HepG2 (cell line): ENCODE data around the gene CHN2. TPM values are rescaled to one million over a fixed set of nuclear protein-coding genes. Genes with fewer than 3 reads are reported as not detected.

Source experiments
- ARNT2 ChIP-seq: sonication (generic); formaldehyde crosslinking; IDR thresholded peaks from 2 replicates; pipeline ENCODE4 v1.8.0; 2022; ENCODE audit warnings: mild to moderate bottlenecking, low read depth, missing genetic modification reagents, moderate library complexity
- CENPT ChIP-seq: sonication (generic); formaldehyde crosslinking; IDR thresholded peaks from 2 replicates; pipeline ENCODE4 v1.8.0; 2022; ENCODE audit warnings: low read depth, mild to moderate bottlenecking, moderate library complexity, missing genetic modification reagents
- ERF ChIP-seq: IDR thresholded peaks from 2 replicates; pipeline ENCODE4 v1.6.1; 2018; ENCODE audit warnings: missing biosample characterization, missing genetic modification reagents
- KAT8 ChIP-seq: IDR thresholded peaks from 2 replicates; pipeline ENCODE4 v1.6.1; 2016; ENCODE audit warnings: missing genetic modification reagents, missing compliant biosample characterization
- KLF13 ChIP-seq: sonication (generic); formaldehyde crosslinking; IDR thresholded peaks from 2 replicates; pipeline ENCODE4 v1.4.0; 2020; ENCODE audit warnings: mild to moderate bottlenecking, missing genetic modification reagents
- MED8 ChIP-seq: sonication (generic); formaldehyde crosslinking; IDR thresholded peaks from 2 replicates; pipeline ENCODE4 v1.8.1; 2023; ENCODE audit warnings: mild to moderate bottlenecking, missing genetic modification reagents; ENCODE audit not compliant: insufficient replicate concordance
- NFE2L2 ChIP-seq: fragments of 150-350 bp; IDR thresholded peaks from 2 replicates; pipeline ENCODE4 v1.6.1; 2014; ENCODE audit warnings: low read length
- POLR2A ChIP-seq, 2 experiments: IDR thresholded peaks; 2 replicates each; pipeline ENCODE4 v1.6.1; 2011; ENCODE audit warnings: low read depth in 2 of 2, low read length in 2 of 2, mild to moderate bottlenecking in 1 of 2, moderate library complexity in 1 of 2; ENCODE audit not compliant: insufficient read depth in 1 of 2
- RFX1 ChIP-seq: fragments of 450-650 bp; IDR thresholded peaks from 2 replicates; pipeline ENCODE4 v1.6.1; 2017
- SMARCE1 ChIP-seq: fragments of 450-650 bp; IDR thresholded peaks from 2 replicates; pipeline ENCODE4 v1.6.1; 2017; ENCODE audit warnings: borderline replicate concordance
- SP5 ChIP-seq: IDR thresholded peaks from 2 replicates; pipeline ENCODE4 v1.6.1; 2016; ENCODE audit warnings: low read depth, borderline replicate concordance
- TFAP4 ChIP-seq: sonication (generic); IDR thresholded peaks from 2 replicates; pipeline ENCODE4 v1.6.1; 2016; ENCODE audit warnings: low read depth, borderline replicate concordance
- ZNF367 ChIP-seq: sonication (generic); formaldehyde crosslinking; IDR thresholded peaks from 2 replicates; pipeline ENCODE4 v1.4.0; 2020; ENCODE audit warnings: missing genetic modification reagents, borderline replicate concordance
- ZNF598 ChIP-seq: sonication (generic); formaldehyde crosslinking; IDR thresholded peaks from 2 replicates; pipeline ENCODE4 v1.5.1; 2020; ENCODE audit warnings: mild to moderate bottlenecking, missing genetic modification reagents, borderline replicate concordance
- ZNF614 ChIP-seq: IDR thresholded peaks from 2 replicates; pipeline ENCODE4 v1.6.1; 2018; ENCODE audit warnings: missing biosample characterization, missing genetic modification reagents, inconsistent platforms, borderline replicate concordance
- ZNF775 ChIP-seq: sonication (generic); formaldehyde crosslinking; IDR thresholded peaks from 2 replicates; pipeline ENCODE4 v1.4.0; 2020; ENCODE audit warnings: missing genetic modification reagents, mild to moderate bottlenecking, moderate library complexity, borderline replicate concordance
- polyA plus RNA-seq, 8 experiments: library from polyadenylated mRNA; depleted of rRNA in 3 of 8; stranded (reverse) in 7 of 8; unstranded in 1 of 8; fragments of >200 nt; fragmentation: Illumina TruSeq in 4 of 8; extraction: Trizol in 4 of 8; gene quantifications; 2 replicates each; pipeline versions ENCODE4 v1.2.1 to v1.2.3, GENCODE V29; 2011 to 2016; ENCODE audit warnings: low read depth in 4 of 8, missing spikeins in 1 of 8, mixed read lengths in 1 of 8; ENCODE audit not compliant: insufficient read depth in 1 of 8
- total RNA-seq, 5 experiments: library from RNA; depleted of rRNA; stranded (reverse); fragments of >200 nt; fragmentation: Illumina TruSeq; extraction: Trizol; gene quantifications; 2 replicates each; pipeline ENCODE4 v1.2.3, GENCODE V29; 2016; ENCODE audit warnings: low read depth in 1 of 5
- TF ChIP-seq, protein P1 (sequence below): sonication (generic); formaldehyde crosslinking; conservative IDR thresholded peaks from 2 replicates; pipeline ENCODE4 v1.4.0; 2020; ENCODE audit warnings: missing genetic modification reagents
- TF ChIP-seq, protein P2 (sequence below): sonication (generic); formaldehyde crosslinking; IDR thresholded peaks from 2 replicates; pipeline ENCODE4 v1.4.0; 2020; ENCODE audit warnings: mild to moderate bottlenecking, missing genetic modification reagents
- TF ChIP-seq, protein P3 (sequence below): sonication (generic); formaldehyde crosslinking; IDR thresholded peaks from 2 replicates; pipeline ENCODE4 v1.5.0; 2020; ENCODE audit warnings: missing genetic modification reagents
- TF ChIP-seq, protein P4 (sequence below): sonication (generic); formaldehyde crosslinking; IDR thresholded peaks from 2 replicates; pipeline ENCODE4 v1.8.0; 2022; ENCODE audit warnings: mild to moderate bottlenecking, missing genetic modification reagents

The CHN2 gene
- total and polyA plus RNA-seq, 2 of the 13 experiments (the other 11 are each of a cell fraction or from before 2014, with no cell fraction given): 23.5 to 30.5 TPM

- no peak for TF ChIP-seq RFX1
- no peak for TF ChIP-seq ZNF775
- TF ChIP-seq, protein P1, sequence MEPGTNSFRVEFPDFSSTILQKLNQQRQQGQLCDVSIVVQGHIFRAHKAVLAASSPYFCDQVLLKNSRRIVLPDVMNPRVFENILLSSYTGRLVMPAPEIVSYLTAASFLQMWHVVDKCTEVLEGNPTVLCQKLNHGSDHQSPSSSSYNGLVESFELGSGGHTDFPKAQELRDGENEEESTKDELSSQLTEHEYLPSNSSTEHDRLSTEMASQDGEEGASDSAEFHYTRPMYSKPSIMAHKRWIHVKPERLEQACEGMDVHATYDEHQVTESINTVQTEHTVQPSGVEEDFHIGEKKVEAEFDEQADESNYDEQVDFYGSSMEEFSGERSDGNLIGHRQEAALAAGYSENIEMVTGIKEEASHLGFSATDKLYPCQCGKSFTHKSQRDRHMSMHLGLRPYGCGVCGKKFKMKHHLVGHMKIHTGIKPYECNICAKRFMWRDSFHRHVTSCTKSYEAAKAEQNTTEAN (CRISPR knock-in tag): no peak
- TF ChIP-seq, protein P2, sequence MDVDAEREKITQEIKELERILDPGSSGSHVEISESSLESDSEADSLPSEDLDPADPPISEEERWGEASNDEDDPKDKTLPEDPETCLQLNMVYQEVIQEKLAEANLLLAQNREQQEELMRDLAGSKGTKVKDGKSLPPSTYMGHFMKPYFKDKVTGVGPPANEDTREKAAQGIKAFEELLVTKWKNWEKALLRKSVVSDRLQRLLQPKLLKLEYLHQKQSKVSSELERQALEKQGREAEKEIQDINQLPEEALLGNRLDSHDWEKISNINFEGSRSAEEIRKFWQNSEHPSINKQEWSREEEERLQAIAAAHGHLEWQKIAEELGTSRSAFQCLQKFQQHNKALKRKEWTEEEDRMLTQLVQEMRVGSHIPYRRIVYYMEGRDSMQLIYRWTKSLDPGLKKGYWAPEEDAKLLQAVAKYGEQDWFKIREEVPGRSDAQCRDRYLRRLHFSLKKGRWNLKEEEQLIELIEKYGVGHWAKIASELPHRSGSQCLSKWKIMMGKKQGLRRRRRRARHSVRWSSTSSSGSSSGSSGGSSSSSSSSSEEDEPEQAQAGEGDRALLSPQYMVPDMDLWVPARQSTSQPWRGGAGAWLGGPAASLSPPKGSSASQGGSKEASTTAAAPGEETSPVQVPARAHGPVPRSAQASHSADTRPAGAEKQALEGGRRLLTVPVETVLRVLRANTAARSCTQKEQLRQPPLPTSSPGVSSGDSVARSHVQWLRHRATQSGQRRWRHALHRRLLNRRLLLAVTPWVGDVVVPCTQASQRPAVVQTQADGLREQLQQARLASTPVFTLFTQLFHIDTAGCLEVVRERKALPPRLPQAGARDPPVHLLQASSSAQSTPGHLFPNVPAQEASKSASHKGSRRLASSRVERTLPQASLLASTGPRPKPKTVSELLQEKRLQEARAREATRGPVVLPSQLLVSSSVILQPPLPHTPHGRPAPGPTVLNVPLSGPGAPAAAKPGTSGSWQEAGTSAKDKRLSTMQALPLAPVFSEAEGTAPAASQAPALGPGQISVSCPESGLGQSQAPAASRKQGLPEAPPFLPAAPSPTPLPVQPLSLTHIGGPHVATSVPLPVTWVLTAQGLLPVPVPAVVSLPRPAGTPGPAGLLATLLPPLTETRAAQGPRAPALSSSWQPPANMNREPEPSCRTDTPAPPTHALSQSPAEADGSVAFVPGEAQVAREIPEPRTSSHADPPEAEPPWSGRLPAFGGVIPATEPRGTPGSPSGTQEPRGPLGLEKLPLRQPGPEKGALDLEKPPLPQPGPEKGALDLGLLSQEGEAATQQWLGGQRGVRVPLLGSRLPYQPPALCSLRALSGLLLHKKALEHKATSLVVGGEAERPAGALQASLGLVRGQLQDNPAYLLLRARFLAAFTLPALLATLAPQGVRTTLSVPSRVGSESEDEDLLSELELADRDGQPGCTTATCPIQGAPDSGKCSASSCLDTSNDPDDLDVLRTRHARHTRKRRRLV (CRISPR knock-in tag): 0 out of 2 replicates have a peak, but pooled peaks have one; percentile 34
- no peak for TF ChIP-seq ARNT2 (CRISPR knock-in tag)
- peak; percentile 35 for TF ChIP-seq MED8
- no peak for TF ChIP-seq KLF13
- TF ChIP-seq KAT8: peak; percentile 60
- TF ChIP-seq POLR2A (IDR thresholded peaks at IDR 0.05; ENCODE audit: insufficient read depth in 1 of 2, low read depth in 2 of 2, low read length in 2 of 2): peak in 1 of 2 experiments; percentile 46; a peak in 1 of 4 replicates
- TF ChIP-seq SP5 (CRISPR knock-in tag): peak; percentile 30; the same call in 1 of the 2 replicates
- TF ChIP-seq TFAP4: no peak
- TF ChIP-seq, protein P3, sequence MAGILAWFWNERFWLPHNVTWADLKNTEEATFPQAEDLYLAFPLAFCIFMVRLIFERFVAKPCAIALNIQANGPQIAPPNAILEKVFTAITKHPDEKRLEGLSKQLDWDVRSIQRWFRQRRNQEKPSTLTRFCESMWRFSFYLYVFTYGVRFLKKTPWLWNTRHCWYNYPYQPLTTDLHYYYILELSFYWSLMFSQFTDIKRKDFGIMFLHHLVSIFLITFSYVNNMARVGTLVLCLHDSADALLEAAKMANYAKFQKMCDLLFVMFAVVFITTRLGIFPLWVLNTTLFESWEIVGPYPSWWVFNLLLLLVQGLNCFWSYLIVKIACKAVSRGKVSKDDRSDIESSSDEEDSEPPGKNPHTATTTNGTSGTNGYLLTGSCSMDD: no peak
- no peak for TF ChIP-seq SMARCE1
- TF ChIP-seq, protein P4, sequence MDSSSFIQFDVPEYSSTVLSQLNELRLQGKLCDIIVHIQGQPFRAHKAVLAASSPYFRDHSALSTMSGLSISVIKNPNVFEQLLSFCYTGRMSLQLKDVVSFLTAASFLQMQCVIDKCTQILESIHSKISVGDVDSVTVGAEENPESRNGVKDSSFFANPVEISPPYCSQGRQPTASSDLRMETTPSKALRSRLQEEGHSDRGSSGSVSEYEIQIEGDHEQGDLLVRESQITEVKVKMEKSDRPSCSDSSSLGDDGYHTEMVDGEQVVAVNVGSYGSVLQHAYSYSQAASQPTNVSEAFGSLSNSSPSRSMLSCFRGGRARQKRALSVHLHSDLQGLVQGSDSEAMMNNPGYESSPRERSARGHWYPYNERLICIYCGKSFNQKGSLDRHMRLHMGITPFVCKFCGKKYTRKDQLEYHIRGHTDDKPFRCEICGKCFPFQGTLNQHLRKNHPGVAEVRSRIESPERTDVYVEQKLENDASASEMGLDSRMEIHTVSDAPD (CRISPR knock-in tag): peak; percentile 84; the same call in 1 of the 2 replicates
- no peak for TF ChIP-seq CENPT (CRISPR knock-in tag)
- no peak for TF ChIP-seq ZNF598
- TF ChIP-seq ZNF367: no peak
- peak; percentile 84; the same call in 1 of the 2 replicates for TF ChIP-seq ZNF614 (CRISPR knock-in tag)
- TF ChIP-seq NFE2L2: no peak
- TF ChIP-seq ERF (CRISPR knock-in tag): peak; percentile 71
Measured at GRCh38 chr7:29483219-29484104, 288.9 kb downstream of the CHN2 start (continued).
